Kidney epithelial cell (primary cell): Measurements from ENCODE around the gene KRTAP22-1. TPM values are rescaled to one million over a fixed set of nuclear protein-coding genes. Genes with fewer than 3 reads are reported as not detected.

ENCODE experiments used
- DNase-seq: peaks from one replicate; pipeline ENCODE4 v3.0.0-alpha.2; 2010; ENCODE audit warnings: low read depth
- H3K27me3 ChIP-seq: 2 replicates; pipeline ENCODE4 v1.6.0; 2011; ENCODE audit warnings: low read length; ENCODE audit not compliant: control insufficient read depth, insufficient read depth
- H3K36me3 ChIP-seq: 2 replicates; pipeline ENCODE4 v1.5.1; 2011; ENCODE audit warnings: low read length; ENCODE audit not compliant: control insufficient read depth, insufficient read depth
- H3K4me3 ChIP-seq: 2 replicates; pipeline ENCODE4 v1.5.1; 2011; ENCODE audit warnings: low read depth, mild to moderate bottlenecking, control low read depth, low read length
- total RNA-seq: library from RNA; depleted of rRNA; stranded (reverse); fragments of >200 nt; gene quantifications from 2 replicates; pipeline ENCODE4 v1.2.3, GENCODE V29; 2015
- TF ChIP-seq, protein P1 (sequence below): IDR thresholded peaks from 2 replicates; pipeline ENCODE4 v1.5.1; 2011; ENCODE audit warnings: mild to moderate bottlenecking, moderate library complexity, low read length, control low read depth, inconsistent platforms; ENCODE audit not compliant: insufficient read depth, poor library complexity, severe bottlenecking

Gene KRTAP22-1
- total RNA-seq, 1 donor from 2014 or later: not detected

- Histone ChIP-seq H3K27me3 (no peaks in the 10 kb centered on the region), H3K4me3 (no peak overlapping the region), H3K36me3 (no peaks in the 10 kb centered on the region)
- TF ChIP-seq, protein P1, sequence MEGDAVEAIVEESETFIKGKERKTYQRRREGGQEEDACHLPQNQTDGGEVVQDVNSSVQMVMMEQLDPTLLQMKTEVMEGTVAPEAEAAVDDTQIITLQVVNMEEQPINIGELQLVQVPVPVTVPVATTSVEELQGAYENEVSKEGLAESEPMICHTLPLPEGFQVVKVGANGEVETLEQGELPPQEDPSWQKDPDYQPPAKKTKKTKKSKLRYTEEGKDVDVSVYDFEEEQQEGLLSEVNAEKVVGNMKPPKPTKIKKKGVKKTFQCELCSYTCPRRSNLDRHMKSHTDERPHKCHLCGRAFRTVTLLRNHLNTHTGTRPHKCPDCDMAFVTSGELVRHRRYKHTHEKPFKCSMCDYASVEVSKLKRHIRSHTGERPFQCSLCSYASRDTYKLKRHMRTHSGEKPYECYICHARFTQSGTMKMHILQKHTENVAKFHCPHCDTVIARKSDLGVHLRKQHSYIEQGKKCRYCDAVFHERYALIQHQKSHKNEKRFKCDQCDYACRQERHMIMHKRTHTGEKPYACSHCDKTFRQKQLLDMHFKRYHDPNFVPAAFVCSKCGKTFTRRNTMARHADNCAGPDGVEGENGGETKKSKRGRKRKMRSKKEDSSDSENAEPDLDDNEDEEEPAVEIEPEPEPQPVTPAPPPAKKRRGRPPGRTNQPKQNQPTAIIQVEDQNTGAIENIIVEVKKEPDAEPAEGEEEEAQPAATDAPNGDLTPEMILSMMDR: no peak
- DNase-seq: no peak
Measured at GRCh38 chr21:30615199-30615598, 14.3 kb downstream of the KRTAP22-1 start.

DNA sequence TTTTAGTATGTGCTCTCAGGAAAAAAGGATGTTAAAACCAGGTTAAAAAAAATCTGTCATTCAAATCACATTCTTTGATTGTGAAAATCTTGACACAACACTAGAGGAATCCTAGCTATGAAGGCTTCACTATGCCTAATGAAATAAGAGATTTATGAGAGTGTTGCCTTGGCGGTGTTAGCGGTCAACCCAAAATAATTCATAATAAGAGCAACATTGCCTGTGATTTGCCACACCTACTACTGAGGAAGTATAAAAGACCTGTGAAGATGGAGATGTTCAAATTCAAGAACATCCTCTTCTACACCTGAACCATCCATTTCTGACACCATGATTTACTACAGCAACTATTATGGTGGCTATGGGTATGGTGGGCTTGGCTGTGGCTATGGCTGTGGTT, 15.2 kb downstream of the KRTAP22-1 start, which contains the start of gene KRTAP20-1:
Gene KRTAP20-1 (plus strand): TSS at position 301 of the 400 bp plus-strand sequence. CDS start 30 bp downstream, at position 331.
- H3K36me3 ChIP-seq: no peaks in the 10 kb centered on the region
- H3K4me3 ChIP-seq: no peak within 1 kb of the TSS
- no peak for DNase-seq
- H3K27me3 ChIP-seq: no peaks in the 10 kb centered on the region
- TF ChIP-seq, protein P1: no peak

DNA sequence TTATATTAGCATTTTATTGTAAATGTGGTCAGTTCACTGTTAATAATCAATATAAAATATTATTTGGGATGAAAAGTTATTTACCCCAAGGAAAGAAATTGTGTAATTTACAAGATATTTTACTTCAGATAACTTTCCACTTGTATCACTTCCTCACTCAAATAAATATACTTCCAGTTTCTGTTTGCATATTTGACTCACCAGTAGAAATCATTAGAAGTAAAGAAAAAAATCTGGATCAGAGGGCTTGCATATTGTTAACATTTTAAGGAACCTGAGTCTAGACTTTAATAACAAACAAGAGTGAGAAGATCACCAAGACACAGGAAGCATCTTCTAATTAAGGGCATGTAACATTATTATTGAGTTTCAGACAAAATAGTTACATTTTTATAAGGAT, 19.2 kb downstream of the KRTAP22-1 start:
- no peak for DNase-seq
- Histone ChIP-seq H3K4me3 (no peak overlapping the region), H3K36me3 (no peaks in the 10 kb centered on the region), H3K27me3 (no peaks in the 10 kb centered on the region)
- TF ChIP-seq, protein P1: no peak

DNA sequence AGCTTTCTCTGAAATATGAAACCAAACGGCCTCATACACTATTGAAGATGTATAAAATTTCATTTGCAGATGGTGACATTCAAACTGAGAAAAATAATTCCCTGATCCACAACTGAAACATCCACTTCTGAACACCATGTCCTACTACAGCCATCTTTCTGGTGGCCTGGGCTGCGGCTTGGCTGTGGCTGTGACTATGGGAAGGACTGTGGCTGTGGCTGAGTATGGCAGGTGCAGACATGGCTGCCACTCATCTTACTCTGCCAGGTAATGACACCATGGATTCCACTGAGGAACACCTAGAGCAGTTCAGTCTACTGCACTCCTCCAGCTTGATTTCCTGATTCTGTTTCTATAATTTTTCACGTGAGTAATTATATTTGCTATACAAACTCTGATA, 19.6 kb downstream of the KRTAP22-1 start, which contains the start of gene KRTAP20-4:
Gene KRTAP20-4 (plus strand): TSS at position 106 of the 400 bp plus-strand sequence.
- DNase-seq: no peak
- Histone ChIP-seq H3K4me3 (no peak within 1 kb of the TSS), H3K36me3 (no peaks in the 10 kb centered on the region), H3K27me3 (no peaks in the 10 kb centered on the region)
- TF ChIP-seq, protein P1: no peak

- no peaks in the 10 kb centered on the region for H3K27me3 ChIP-seq
- H3K4me3 ChIP-seq: no peak overlapping the region
- no peak for DNase-seq
- no peaks in the 10 kb centered on the region for H3K36me3 ChIP-seq
- TF ChIP-seq, protein P1: no peak
Measured at GRCh38 chr21:30623362-30623761, 22.5 kb downstream of the KRTAP22-1 start.
